Activated CD4-positive, alpha-beta T cell treated with anti-CD3 and anti-CD28 coated beads for 48 hours (primary cell): Measurements from ENCODE around the gene MVB12B.
A peak's percentile ranks its signal among the peaks of the same experiment; 100 is the strongest.

Source experiments
- DNase-seq: peaks from one replicate; pipeline ENCODE4 v3.0.0-alpha.2; 2020

The MVB12B gene

DNA sequence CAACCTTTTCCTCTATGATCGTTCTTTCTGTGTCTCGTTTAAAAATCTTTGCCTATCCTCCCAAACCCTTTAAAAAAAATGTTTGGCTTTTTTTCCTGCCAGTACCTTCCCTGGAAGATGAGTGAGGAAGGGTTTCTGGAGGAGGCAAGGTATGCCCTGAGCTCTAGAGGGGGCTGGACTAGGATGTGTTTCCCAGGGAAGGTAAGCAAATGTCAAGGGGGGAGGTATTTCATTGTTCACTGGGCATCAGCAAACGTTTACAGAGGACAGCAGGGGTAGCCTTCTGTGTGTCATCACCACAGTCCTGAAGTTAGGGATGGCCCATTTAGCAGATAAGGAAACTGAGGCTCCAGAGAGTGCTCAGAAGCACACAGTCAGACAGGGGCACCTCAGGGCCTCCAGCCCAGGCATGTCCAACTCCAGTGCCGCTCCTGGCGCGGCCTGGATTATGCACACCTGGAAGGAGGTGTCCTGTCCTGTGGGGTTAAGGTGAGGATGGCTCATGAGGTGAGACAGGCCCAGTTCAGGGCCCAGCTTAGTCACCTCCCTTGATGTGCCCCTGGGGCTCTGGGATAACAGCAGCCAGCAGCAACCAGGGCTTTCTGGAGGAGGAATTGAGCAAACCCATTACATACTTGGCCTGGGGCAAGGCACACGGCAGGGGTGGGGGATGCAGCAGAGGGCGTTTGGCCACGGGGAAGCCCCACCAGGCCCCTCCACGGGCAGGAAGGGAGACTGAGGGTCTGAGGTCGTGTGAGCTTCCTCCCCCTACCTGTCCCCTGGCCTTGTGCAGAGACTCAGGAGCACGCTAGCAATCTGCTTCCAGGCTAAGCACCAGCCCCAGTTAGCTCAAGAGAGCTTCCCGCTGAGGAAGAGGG is 186.8 kb downstream of the MVB12B start:
- no peak for DNase-seq

- peak; percentile 70 for DNase-seq
These were observed 187.6 kb downstream of the MVB12B start for GRCh38 chr9:126514037-126514821.

DNA sequence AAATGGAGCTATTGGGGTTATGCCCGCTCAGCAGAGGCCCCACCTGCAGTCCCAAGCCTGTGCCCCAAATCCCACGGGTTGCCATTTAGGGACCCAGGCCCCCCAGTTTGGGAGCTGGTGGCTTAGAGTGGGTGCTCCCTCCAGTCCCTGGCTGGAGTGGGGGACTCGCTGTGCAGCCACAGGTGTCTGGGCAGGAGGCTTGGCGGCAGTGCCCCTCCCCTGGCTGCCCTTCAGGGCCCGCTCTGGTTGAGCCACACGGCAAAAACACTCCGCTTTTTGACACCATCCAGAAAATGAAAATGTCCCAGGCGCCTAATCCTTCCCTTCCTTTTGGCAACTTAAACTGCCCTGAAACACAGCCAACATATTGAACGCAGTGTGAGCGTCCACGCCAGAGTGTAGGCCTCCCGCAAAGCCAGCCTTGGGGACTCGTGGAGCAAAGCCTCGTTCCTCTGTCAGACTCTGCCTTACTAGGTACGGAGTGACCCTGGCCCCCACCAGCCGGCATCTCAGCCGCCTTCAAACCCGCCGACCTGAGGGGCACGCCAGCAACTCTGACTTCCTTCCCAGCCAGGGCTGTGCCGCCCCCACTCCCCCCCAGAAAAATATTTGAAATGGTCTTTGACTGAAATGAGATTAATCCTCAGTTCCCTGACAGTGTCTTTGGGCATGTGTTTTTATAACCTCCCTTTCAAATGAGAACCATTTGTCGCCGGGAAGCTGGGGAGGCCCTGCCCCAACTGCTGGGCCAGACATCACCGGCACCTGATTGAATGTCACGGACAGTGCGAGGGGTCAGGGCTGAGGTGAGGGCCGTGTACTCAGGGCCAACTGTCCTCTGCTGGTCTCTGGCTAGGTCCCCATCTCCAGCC is 188.6 kb downstream of the MVB12B start:
- DNase-seq = no peak

- no peak for DNase-seq
These were observed 189.4 kb downstream of the MVB12B start for GRCh38 chr9:126515873-126516505.

DNA sequence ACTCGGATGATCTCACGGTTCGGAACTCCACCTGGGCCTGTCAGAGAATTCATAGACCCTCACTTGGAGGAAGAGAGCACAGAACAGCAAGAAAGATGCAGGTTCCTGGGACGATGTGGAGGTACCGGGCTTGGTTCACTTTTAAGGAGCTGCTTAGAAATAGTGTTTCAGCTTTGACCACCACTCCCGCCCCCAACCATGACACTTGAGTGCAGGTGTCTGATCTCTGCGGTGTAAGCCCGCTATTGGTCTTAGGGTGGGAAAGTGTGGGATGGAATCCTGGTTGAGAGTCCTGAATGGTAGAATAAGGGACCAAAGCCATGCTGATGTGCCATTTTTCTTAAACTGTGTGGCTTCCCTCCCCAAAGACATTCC is 189.9 kb downstream of the MVB12B start:
- no peak for DNase-seq

GRCh38 chr9:126516936-126517832 is 190.6 kb downstream of the MVB12B start:
- peak; percentile 73 for DNase-seq

GRCh38 chr9:126517833-126518356 is 191.3 kb downstream of the MVB12B start:
- no peak for DNase-seq

GRCh38 chr9:126518763-126519162 is 192.1 kb downstream of the MVB12B start:
- DNase-seq = no peak

GRCh38 chr9:126519660-126520420 is 193.2 kb downstream of the MVB12B start:
- peak; percentile 24 for DNase-seq

GRCh38 chr9:126520453-126520852 is 193.8 kb downstream of the MVB12B start:
- DNase-seq = no peak

DNA sequence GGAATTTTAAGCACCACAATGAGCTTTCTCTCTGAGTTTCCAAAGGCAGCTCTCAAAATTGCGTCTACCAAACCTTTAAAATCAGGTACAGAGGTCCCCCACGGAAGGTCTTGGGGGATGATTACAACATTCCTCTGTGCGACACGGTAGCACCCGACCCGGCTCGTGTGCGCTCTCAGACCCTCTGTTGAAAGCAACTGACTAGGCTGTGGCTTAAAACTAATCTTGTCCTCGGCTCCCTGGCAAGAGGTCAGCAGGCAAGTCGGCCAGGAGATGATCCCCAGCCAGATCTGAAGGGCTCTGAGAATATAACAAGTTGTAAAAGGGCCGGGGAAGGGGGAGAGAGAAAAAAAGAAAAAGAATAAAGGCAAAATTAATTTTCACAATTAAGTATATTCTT is 194.5 kb downstream of the MVB12B start:
- no peak for DNase-seq

GRCh38 chr9:126521551-126521950 is 194.9 kb downstream of the MVB12B start:
- no peak for DNase-seq

DNA sequence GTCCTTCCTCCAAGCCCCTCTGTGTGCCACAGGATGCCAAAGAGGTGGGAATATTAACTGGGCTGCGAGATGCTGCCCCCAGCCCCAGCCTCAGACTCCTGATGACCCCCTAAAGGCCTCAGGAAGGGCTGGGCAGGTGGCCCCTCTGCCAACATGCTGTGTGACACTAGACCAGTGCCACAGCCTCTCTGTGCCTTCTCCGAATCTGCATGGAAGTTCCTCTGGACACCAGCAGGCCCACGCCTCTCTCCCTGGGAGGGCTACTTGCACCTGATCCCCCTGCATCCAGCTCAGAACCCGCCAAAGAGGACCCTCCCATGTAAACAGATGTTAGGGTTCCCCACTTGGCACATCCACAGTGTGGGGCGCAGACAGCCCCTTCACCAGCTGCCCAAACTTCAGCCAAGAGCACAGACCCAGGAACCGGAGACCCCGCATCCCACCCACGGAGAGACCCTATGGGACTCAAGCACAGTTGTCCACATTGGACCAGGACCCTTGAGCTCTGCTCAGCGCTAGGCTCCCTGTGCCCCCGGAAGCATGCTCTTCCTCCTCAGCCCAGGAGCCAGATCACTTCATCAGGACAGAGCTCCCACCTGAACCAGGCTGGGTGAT is 195.5 kb downstream of the MVB12B start:
- no peak for DNase-seq

- no peak for DNase-seq
These were observed 196.2 kb downstream of the MVB12B start for GRCh38 chr9:126522612-126523356.

GRCh38 chr9:126523611-126524111 is 197.0 kb downstream of the MVB12B start:
- DNase-seq = peak; percentile 60

GRCh38 chr9:126524353-126525077 is 197.9 kb downstream of the MVB12B start:
- DNase-seq = no peak

DNA sequence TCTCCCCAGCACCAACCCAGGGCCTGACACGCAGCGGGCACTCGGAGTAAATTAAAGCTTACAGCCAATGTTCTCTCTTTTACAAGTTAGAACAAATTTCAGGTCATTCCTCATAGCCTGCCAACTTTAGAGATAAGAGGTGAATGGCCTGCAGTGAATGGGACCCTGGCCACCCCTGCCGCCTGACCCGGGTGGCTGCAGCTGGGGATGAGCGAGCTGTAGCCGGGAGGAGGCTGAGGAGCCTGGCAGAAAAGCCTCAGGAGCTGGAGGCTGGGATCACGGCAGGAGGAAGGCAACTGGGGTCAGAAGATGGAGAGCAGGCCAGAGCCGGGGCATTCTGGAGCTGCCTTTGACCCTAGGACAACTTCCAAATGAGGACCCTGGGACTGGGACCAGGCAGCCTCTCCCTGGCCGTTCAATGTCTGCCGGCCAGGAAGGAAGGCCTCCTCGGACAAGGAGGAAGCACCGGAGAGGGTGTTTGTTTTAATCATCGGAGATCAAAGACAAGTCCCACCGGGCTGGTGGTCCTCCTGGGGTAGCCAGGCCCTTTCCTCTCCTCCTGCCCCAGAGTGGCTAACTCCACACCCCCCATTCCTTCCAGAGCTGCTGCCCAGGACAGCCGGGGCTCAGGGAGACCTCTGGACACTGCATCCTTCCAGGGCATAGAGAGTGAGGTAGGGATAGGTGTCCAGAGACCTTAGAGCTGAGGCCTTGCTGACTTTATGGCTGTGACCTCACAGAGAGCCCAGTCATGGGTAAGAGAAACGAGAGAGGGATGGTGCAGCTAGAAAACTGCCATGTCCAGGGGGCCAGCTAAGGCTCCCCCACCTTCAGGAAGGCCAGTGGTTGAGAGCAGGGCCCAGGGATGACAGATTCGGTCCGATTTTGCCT is 199.8 kb downstream of the MVB12B start:
- DNase-seq = no peak
